HUES48 (cell line): ENCODE results near the gene TGFBR3L.
"Not testable (repeated sequence)": the region's sequence is repeated elsewhere in the genome, so short reads cannot be mapped to it uniquely, and the experiment has no call there.

Experiments
- H3K27ac ChIP-seq: one replicate; pipeline ENCODE4 v1.7.0; 2013; ENCODE audit warnings: low read depth, low read length, inconsistent platforms
- H3K27me3 ChIP-seq: 2 replicates; pipeline ENCODE4 v1.6.1; 2013; ENCODE audit warnings: mild to moderate bottlenecking, low read length; ENCODE audit not compliant: control insufficient read depth, insufficient read depth
- H3K36me3 ChIP-seq: 2 replicates; pipeline ENCODE4 v1.6.1; 2013; ENCODE audit warnings: low read length; ENCODE audit not compliant: control insufficient read depth, insufficient read depth
- H3K4me1 ChIP-seq: 2 replicates; pipeline ENCODE4 v1.6.1; 2013; ENCODE audit warnings: mild to moderate bottlenecking, low read length; ENCODE audit not compliant: control insufficient read depth, insufficient read depth
- H3K4me3 ChIP-seq: 2 replicates; pipeline ENCODE4 v1.5.1; 2013; ENCODE audit warnings: mild to moderate bottlenecking, low read depth, low read length
- H3K9ac ChIP-seq: 2 replicates; pipeline ENCODE4 v1.6.1; 2013; ENCODE audit warnings: mild to moderate bottlenecking, low read depth, low read length, moderate library complexity
- H3K9me3 ChIP-seq: 2 replicates; pipeline ENCODE4 v1.6.1; 2013; ENCODE audit warnings: low read length; ENCODE audit not compliant: control insufficient read depth, insufficient read depth

TGFBR3L gene

DNA sequence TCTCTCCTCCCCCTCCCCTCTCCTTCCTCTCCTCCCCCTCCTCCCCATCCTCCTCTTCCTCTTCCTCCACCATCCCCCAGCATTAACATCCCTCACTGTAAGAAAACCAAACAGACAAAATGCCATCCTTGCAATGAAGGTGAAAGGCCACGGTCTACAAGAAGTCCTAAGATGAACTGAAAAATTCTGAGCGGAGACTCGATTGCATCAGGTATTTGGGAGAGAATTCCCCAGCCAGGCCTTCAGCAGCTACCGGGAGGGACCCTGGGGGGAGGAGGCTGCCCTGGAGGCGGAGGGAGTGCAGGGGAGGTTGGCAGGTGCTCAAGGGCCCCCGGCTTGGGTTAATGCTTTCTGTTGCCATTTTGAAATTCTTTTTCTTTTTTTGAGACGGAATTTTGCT is 38.9 kb downstream of the TGFBR3L start:
- H3K27ac ChIP-seq = no peak overlapping the region
- no peak overlapping the region for H3K9ac ChIP-seq
- no peak overlapping the region for H3K4me3 ChIP-seq
- no peaks in the 10 kb centered on the region for H3K9me3 ChIP-seq
- peaks cover 6% of the 10 kb centered on the region; the same call in 1 of the 2 replicates for H3K4me1 ChIP-seq
- 0 out of 2 replicates have a peak, but pooled peaks cover 3% of the 10 kb centered on the region for H3K36me3 ChIP-seq
- H3K27me3 ChIP-seq = no peaks in the 10 kb centered on the region

DNA sequence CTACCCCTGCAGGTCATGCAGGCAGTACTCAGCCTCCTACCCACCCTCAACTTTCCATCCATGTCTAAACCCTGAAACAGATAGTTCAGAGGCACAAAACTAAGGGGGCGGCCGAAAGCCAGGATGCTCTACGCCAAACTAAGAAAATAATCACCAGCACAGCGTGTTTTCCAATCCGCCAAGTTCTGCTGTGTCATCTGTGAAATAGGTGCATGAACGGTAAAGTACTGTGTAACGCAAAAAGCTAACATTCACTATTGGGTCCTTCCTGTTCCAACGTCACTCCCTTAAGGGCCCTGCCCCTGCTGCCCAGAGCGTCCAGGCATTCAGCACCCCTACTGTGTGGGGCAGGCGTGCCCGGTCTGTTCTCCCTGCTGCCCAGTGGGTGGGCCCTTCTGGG is 41.1 kb downstream of the TGFBR3L start:
- Histone ChIP-seq H3K36me3 (peaks cover 19% of the 10 kb centered on the region), H3K4me1 (peaks cover 6% of the 10 kb centered on the region; the same call in 1 of the 2 replicates), H3K4me3 (no peak overlapping the region), H3K27me3 (no peaks in the 10 kb centered on the region), H3K9me3 (no peaks in the 10 kb centered on the region), H3K27ac (no peak overlapping the region), H3K9ac (no peak overlapping the region)

DNA sequence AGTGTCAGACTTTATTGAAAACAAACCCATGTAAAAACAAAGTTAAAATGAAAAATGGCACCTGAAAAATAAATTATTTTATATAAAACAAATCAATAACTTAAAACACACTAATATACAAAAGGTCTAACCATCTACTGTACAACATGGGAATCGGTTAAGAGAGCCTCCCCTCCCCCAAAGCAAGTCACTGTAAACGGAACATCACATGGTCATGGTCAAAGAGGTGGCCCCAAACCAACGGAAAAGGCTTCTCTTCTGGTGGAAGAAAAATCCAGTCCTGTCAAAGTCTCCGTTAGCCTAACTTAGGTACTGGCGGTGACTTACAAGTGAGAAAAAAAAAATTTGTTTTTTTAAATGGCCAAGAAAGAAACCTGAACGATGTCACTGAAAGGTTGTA is 44.6 kb downstream of the TGFBR3L start:
- H3K4me3 ChIP-seq = no peak overlapping the region
- H3K9ac ChIP-seq = no peak overlapping the region
- 0 out of 2 replicates have a peak, but pooled peaks cover 6% of the 10 kb centered on the region for H3K4me1 ChIP-seq
- H3K36me3 ChIP-seq = peaks cover 54% of the 10 kb centered on the region
- H3K27me3 ChIP-seq = no peaks in the 10 kb centered on the region
- H3K9me3 ChIP-seq = no peaks in the 10 kb centered on the region
- H3K27ac ChIP-seq = no peak overlapping the region

DNA sequence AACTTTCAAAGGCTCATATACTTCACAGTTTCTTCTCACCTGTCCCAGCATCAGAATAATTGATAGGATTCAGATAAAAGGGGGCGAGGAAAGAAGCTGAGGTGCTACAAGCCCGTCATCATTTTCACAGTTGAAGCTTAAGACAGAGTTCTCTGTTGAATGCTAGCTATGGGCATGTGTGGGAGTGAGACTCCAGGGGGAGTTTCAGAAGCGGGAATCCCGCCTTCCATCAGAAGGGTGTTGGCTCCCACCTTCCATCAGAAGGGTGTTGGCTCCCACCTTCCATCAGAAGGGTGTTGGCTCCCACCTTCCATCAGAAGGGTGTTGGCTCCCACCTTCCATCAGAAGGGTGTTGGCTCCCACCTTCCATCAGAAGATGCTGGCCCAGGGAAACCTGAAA is 46.5 kb downstream of the TGFBR3L start:
- not testable (repeated sequence) for H3K27me3 ChIP-seq, H3K4me1 ChIP-seq, H3K9me3 ChIP-seq, H3K27ac ChIP-seq, H3K4me3 ChIP-seq, H3K9ac ChIP-seq
- peaks cover 72% of the 10 kb centered on the region for H3K36me3 ChIP-seq

DNA sequence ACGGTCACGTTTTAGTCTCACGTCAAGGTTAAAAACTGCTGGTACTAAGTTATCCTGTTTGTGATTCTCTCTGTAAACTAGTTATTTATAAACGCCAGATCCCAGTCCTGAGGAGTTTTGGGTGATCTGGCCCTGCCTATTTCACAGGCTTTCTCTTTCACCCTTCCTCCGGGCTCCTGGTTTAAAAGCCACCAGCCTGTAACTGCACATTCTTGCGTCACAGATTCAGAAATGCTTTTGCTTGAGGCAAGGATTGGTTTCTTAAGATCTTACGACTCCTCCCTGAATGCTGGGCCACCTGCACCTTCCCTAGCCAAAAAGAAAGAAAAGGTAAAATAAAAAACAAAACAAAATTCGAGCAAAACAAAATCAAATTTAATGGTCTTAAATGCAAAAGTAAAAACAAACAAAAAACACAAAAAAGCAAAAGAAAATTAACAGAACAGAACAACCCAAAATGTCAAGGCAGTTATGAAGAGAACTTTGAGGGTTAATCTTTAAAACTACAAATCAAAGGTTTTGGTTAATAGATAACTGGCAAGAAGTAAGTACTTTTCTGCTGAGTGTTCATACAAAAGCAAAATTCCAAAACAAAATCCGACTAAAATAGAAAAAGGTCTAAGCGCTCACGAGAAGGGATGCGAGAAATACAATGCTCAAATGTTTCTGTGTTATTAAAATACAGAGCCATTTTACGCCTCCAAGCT is 47.4 kb downstream of the TGFBR3L start:
- H3K4me3 ChIP-seq = no peak overlapping the region
- H3K27me3 ChIP-seq = no peaks in the 10 kb centered on the region
- H3K9ac ChIP-seq = no peak overlapping the region
- H3K9me3 ChIP-seq = no peaks in the 10 kb centered on the region
- peaks cover 82% of the 10 kb centered on the region for H3K36me3 ChIP-seq
- H3K27ac ChIP-seq = no peak overlapping the region
- no peaks in the 10 kb centered on the region for H3K4me1 ChIP-seq

DNA sequence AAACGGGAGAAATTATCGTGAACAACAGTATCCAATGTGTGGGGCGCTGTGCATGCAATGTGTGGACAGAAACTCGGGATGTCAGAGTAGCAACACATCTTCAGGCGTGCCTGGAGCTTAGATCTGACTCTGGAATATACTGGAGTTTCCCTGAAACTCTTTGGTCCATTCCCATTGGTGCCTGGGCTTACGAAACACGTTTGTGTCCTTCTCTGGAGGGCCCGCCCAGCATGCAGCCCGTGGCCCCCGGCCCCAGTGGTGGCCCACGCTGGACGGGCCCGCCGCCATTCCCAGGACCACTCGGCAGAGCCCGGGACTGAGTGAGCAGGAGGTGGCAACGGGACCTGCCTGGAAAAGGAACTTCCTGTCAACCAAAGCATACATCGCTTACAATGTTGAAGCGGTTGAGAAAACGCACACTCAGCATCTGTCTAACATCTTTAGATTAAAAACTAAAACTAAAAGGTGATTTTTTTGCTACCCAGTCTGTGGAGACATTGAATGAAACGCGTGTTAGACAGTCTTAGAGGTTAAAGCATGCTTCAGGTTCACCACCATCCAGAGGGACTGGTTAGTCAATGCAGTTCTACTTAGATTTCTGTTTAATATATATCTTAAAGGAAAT is 48.1 kb downstream of the TGFBR3L start:
- H3K9me3 ChIP-seq = no peaks in the 10 kb centered on the region
- H3K36me3 ChIP-seq = peaks cover 89% of the 10 kb centered on the region
- H3K4me1 ChIP-seq = no peaks in the 10 kb centered on the region
- no peak overlapping the region for H3K4me3 ChIP-seq
- H3K9ac ChIP-seq = no peak overlapping the region
- H3K27ac ChIP-seq = no peak overlapping the region
- H3K27me3 ChIP-seq = no peaks in the 10 kb centered on the region

DNA sequence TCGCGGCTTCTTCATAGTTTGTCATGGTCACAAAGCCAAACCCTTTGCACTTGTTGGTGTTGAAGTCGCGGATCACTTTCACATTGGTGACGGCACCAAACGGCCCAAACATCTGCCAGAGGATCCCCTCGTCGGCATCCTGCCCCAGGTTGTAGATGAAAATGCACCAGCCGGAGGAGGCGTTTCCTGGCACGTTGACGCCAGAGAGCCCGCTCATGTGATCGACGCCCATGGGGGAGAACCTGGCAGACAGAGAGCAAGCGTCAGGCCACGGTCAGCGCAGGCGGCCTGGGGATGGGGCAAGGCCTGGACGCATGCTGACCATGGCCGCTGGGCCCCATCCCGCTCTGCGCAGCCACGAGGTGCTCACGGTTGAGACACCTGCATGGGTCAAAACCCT is 48.9 kb downstream of the TGFBR3L start:
- H3K4me3 ChIP-seq = no peak overlapping the region
- no peak overlapping the region for H3K27ac ChIP-seq
- H3K9ac ChIP-seq = no peak overlapping the region
- H3K36me3 ChIP-seq = peaks cover 94% of the 10 kb centered on the region
- H3K9me3 ChIP-seq = no peaks in the 10 kb centered on the region
- no peaks in the 10 kb centered on the region for H3K4me1 ChIP-seq
- no peaks in the 10 kb centered on the region for H3K27me3 ChIP-seq

DNA sequence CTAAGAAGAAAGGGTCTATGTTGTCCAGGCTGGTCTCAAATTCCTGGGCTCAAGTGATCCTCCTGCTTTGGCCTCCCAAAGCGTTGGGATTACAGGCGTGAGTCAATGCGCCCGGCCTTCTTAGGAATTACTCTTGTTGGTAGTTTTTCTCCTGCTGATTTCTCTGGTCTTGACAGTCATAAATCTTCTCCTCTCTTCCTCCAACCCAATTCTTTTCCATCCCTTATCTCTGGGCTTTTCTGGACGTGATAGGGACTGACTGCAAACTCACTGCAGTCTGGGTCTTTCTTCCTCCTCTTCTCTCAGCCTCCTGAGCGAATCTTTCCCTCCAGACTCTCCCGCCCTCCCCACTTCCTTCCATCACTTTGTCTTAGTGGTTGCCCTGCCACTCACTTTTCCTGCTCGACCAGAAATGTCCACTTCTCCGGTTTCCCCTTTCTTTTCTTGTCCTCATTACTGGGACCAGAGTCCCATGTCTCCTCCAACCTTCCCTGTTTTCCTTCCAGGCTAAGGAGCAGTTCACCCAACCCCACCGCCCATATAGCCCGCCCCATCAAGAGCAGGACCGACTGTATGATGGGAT is 50.7 kb downstream of the TGFBR3L start:
- H3K36me3 ChIP-seq = peaks cover 91% of the 10 kb centered on the region
- no peaks in the 10 kb centered on the region for H3K27me3 ChIP-seq
- no peak overlapping the region for H3K27ac ChIP-seq
- H3K4me1 ChIP-seq = peaks cover 7% of the 10 kb centered on the region
- H3K4me3 ChIP-seq = no peak overlapping the region
- H3K9ac ChIP-seq = no peak overlapping the region
- H3K9me3 ChIP-seq = no peaks in the 10 kb centered on the region

DNA sequence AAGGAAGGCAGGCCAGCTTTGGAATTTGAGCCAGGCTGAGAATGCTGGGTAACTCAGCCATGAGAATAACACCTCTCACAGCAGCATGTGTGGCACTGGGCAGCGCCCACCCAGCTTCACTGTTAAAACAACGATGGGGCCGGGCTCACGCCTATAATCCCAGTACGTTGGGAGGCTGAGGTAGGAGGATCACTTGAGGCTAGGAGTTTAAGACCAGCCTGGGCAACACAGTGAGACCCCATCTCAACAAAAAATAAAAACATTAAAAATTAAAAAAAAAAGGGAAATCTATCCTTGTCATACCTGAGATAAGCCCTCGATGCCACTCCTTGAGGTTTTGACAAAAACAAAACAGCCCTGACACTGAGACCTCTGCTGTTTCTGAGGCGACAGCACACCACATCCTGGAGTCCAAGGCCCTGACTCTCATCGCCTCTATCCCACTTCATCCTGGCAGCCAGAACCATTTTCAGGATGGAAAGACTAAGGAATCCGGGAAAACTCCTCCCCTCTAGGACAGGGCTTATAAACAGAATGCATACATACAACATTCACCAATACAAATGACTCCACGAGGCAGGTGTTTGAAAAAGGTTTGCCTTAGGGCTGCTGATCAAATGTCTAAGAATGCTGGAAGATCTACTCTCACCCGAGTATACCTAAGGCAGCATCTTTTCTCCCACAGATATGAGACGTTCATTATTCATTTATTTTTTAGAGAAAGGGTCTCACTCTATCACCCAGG is 51.5 kb downstream of the TGFBR3L start:
- Histone ChIP-seq H3K9ac (no peak overlapping the region), H3K9me3 (no peaks in the 10 kb centered on the region), H3K36me3 (peaks cover 83% of the 10 kb centered on the region), H3K27ac (no peak overlapping the region), H3K27me3 (no peaks in the 10 kb centered on the region), H3K4me3 (no peak overlapping the region), H3K4me1 (peaks cover 7% of the 10 kb centered on the region)

DNA sequence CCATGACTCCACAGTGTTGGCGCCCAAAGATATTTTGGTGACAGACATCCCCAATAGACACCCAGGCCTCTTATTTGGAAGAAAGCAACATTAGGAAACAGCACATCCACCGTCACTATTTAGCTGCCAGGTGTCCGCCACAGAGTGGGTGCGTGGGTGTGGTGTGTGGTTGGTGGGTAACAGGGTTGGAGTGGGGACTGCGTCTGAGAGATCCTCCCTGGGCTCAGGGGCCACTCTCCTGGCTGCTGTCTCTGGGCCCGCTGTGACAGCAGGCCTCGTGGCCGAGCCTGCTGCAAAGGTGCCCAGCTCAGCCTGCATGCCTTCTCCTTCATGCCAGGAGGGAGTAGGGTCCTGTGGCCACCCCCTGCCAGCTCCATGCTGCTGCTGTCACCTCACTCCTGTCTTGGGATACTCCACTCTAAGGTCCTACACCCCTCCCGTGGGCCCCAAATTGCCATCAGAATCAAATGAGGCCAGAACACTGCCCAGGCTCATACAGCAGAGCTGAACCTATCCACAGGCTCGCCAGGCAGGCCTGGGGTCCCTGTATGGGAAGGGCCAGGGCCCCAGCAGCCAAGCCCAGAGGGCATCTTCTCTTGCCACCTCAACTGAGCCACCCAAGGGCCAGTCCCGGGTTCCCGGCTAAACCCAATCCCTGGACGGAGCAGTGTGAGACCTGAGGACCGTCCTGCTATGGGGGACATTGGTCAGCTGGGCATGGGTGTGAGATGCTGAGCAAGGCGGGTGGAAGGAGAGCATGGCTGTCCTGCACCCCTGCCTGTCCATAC is 53.6 kb downstream of the TGFBR3L start:
- Histone ChIP-seq H3K9me3 (no peaks in the 10 kb centered on the region), H3K4me1 (peaks cover 7% of the 10 kb centered on the region), H3K4me3 (no peak overlapping the region), H3K27ac (no peak overlapping the region), H3K36me3 (peaks cover 79% of the 10 kb centered on the region), H3K9ac (no peak overlapping the region), H3K27me3 (no peaks in the 10 kb centered on the region)
